Thoracic aorta (tissue), 2 donors: ENCODE measurements around the gene NRXN3. TPM values are rescaled to one million over a fixed set of nuclear protein-coding genes. Genes with fewer than 3 reads are reported as not detected.

Source experiments
- ATAC-seq: fragments of 150-250 bp; one replicate; pipeline ENCODE4 v1.8.0; 2017; ENCODE audit warnings: low read depth; ENCODE audit not compliant: insufficient number of reproducible peaks, low FRiP score
- DNase-seq: peaks from one replicate; pipeline ENCODE4 v3.0.0-alpha.2; 2020; ENCODE audit warnings: low spot score
- H3K27ac ChIP-seq, 2 donors: fragments of 200-600 bp; sonication (generic); 1 replicate in 1 of 2; 2 replicates in 1 of 2; pipeline ENCODE4 v1.5.1; 2016; ENCODE audit warnings: mild to moderate bottlenecking in 2 of 2, moderate library complexity in 2 of 2
- H3K27me3 ChIP-seq: fragments of 200-600 bp; sonication (generic); replicated peaks from 2 replicates; pipeline ENCODE4 v1.6.0; 2016; ENCODE audit warnings: mild to moderate bottlenecking; ENCODE audit not compliant: insufficient read depth
- H3K36me3 ChIP-seq: fragments of 200-600 bp; sonication (generic); one replicate; pipeline ENCODE4 v1.5.1; 2016
- H3K4me1 ChIP-seq, 2 donors: fragments of 200-600 bp; sonication (generic); 1 replicate in 1 of 2; 2 replicates in 1 of 2; pipeline versions ENCODE4 v1.5.1 to v1.6.0; 2016; ENCODE audit warnings: low read depth in 2 of 2, mild to moderate bottlenecking in 1 of 2; ENCODE audit not compliant: control insufficient read depth in 1 of 2
- H3K4me3 ChIP-seq: fragments of 200-600 bp; sonication (generic); 2 replicates; pipeline ENCODE4 v1.5.1; 2016; ENCODE audit warnings: mild to moderate bottlenecking
- H3K9me3 ChIP-seq: fragments of 200-600 bp; sonication (generic); 2 replicates; pipeline ENCODE4 v1.5.1; 2016
- CTCF ChIP-seq: fragments of 200-600 bp; sonication (generic); IDR thresholded peaks from one replicate; pipeline ENCODE4 v1.5.1; 2019; ENCODE audit warnings: antibody characterized with exemption
- total RNA-seq, 2 donors: library from RNA; depleted of rRNA; stranded (reverse); fragments of >200 nt; gene quantifications; one replicate each; pipeline versions ENCODE4 v1.1.0 to v1.2.3, GENCODE V29; 2016

The NRXN3 gene
- total RNA-seq, 2 donors from 2014 or later = 5.6 to 33.3 TPM

- H3K27ac ChIP-seq = no peak overlapping the region
- no peaks in the 10 kb centered on the region for H3K9me3 ChIP-seq
- TF ChIP-seq CTCF = no peak
- H3K27me3 ChIP-seq = no peaks in the 10 kb centered on the region
- ATAC-seq = no peak
- H3K4me3 ChIP-seq = no peak overlapping the region
- no peaks in the 10 kb centered on the region for H3K36me3 ChIP-seq
- DNase-seq = no peak
- peaks cover 0 to 7% of the 10 kb centered on the region in 2 donors for H3K4me1 ChIP-seq
Measured at GRCh38 chr14:78982551-78982950, 812.4 kb downstream of the NRXN3 start.

GRCh38 chr14:78983126-78983525 lies 813.0 kb downstream of the NRXN3 start:
- no peak for TF ChIP-seq CTCF

GRCh38 chr14:78985668-78986381 lies 815.7 kb downstream of the NRXN3 start:
- no peak for TF ChIP-seq CTCF
- Histone ChIP-seq H3K36me3 (no peaks in the 10 kb centered on the region), H3K4me3 (no peak overlapping the region), H3K9me3 (no peaks in the 10 kb centered on the region), H3K4me1 (peaks cover 0 to 7% of the 10 kb centered on the region in 2 donors), H3K27ac (no peak overlapping the region), H3K27me3 (no peaks in the 10 kb centered on the region)
- DNase-seq (no peak), ATAC-seq (no peak)

More at GRCh38 chr14:78983126-78983525, 813.0 kb downstream of the NRXN3 start:
- no peak overlapping the region for H3K4me3 ChIP-seq
- DNase-seq (no peak), ATAC-seq (no peak)
- H3K4me1 ChIP-seq = peaks cover 0 to 7% of the 10 kb centered on the region in 2 donors
- no peaks in the 10 kb centered on the region for H3K9me3 ChIP-seq
- no peaks in the 10 kb centered on the region for H3K27me3 ChIP-seq
- H3K27ac ChIP-seq = no peak overlapping the region
- no peaks in the 10 kb centered on the region for H3K36me3 ChIP-seq

- DNase-seq = no peak
- Histone ChIP-seq H3K9me3 (no peaks in the 10 kb centered on the region), H3K4me3 (no peak overlapping the region), H3K36me3 (no peaks in the 10 kb centered on the region), H3K4me1 (peaks cover 0 to 7% of the 10 kb centered on the region in 2 donors), H3K27me3 (no peaks in the 10 kb centered on the region), H3K27ac (no peak overlapping the region)
- TF ChIP-seq CTCF = no peak
- ATAC-seq = no peak
Measured at GRCh38 chr14:78986989-78987388, 816.8 kb downstream of the NRXN3 start.

- no peak overlapping the region for H3K4me3 ChIP-seq
- no peaks in the 10 kb centered on the region for H3K36me3 ChIP-seq
- DNase-seq (no peak), ATAC-seq (no peak)
- H3K9me3 ChIP-seq = no peaks in the 10 kb centered on the region
- TF ChIP-seq CTCF = no peak
- no peaks in the 10 kb centered on the region for H3K4me1 ChIP-seq
- no peaks in the 10 kb centered on the region for H3K27me3 ChIP-seq
- H3K27ac ChIP-seq = no peak overlapping the region
Measured at GRCh38 chr14:78989221-78989620, 819.0 kb downstream of the NRXN3 start.
